Neural cell (in vitro differentiated cells): ENCODE data around the gene CELSR1.

Experiments used
- CTCF ChIP-seq: fragments of 450-650 bp; IDR thresholded peaks from 2 replicates; pipeline ENCODE4 v1.5.1; 2014; ENCODE audit warnings: antibody characterized with exemption, mild to moderate bottlenecking, moderate library complexity; ENCODE audit not compliant: poor library complexity, severe bottlenecking
- EP300 ChIP-seq: fragments of 450-650 bp; conservative IDR thresholded peaks from 2 replicates; pipeline ENCODE4 v1.6.1; 2014; ENCODE audit warnings: antibody characterized with exemption, mild to moderate bottlenecking, moderate library complexity; ENCODE audit not compliant: poor library complexity, severe bottlenecking
- EZH2 ChIP-seq: fragments of 200-600, 300-800 bp; shearing (Covaris generic), sonication (generic); IDR thresholded peaks from 2 replicates; pipeline ENCODE4 v1.6.1; 2014; ENCODE audit warnings: antibody characterized with exemption, low read length, borderline replicate concordance, mild to moderate bottlenecking; ENCODE audit not compliant: insufficient read depth, poor library complexity, severe bottlenecking
- POLR2AphosphoS5 ChIP-seq: IDR thresholded peaks from 2 replicates; pipeline ENCODE4 v1.6.1; 2012
- SMC3 ChIP-seq: fragments of 450-650 bp; conservative IDR thresholded peaks from 2 replicates; pipeline ENCODE4 v1.6.1; 2014; ENCODE audit warnings: antibody characterized with exemption, mild to moderate bottlenecking, moderate library complexity; ENCODE audit not compliant: poor library complexity

- TF ChIP-seq CTCF (no peak), EP300 (no peak), SMC3 (no peak), EZH2 (no peak), POLR2AphosphoS5 (no peak)
Observed at GRCh38 chr22:46394622-46395021, 142.8 kb downstream of the CELSR1 start.
